WERI-Rb-1 (cell line): ENCODE results near the gene C19orf81.
A peak's percentile ranks its signal among the peaks of the same experiment; 100 is the strongest.

Experiments
- DNase-seq: peaks from one replicate; pipeline ENCODE4 v3.0.0-alpha.2; 2020
- H3K27ac ChIP-seq: fragments of 250-450 bp; sonication (Bioruptor Pico); 2 replicates; pipeline ENCODE4 v1.5.1; 2020; ENCODE audit warnings: mild to moderate bottlenecking, moderate library complexity
- H3K27me3 ChIP-seq: fragments of 250-450 bp; sonication (Bioruptor Pico); 2 replicates; pipeline ENCODE4 v1.5.1; 2021; ENCODE audit warnings: mild to moderate bottlenecking, low read depth, moderate library complexity; ENCODE audit not compliant: insufficient read depth, severe bottlenecking
- H3K36me3 ChIP-seq: fragments of 250-450 bp; sonication (Bioruptor Pico); 2 replicates; pipeline ENCODE4 v1.5.1; 2020; ENCODE audit warnings: mild to moderate bottlenecking, moderate library complexity
- H3K4me3 ChIP-seq: 2 replicates; pipeline ENCODE4 v1.5.1; 2011; ENCODE audit warnings: low read depth, mild to moderate bottlenecking, control low read depth, low read length
- H3K9me3 ChIP-seq: fragments of 250-450 bp; sonication (Bioruptor Pico); 2 replicates; pipeline ENCODE4 v1.5.1; 2021; ENCODE audit warnings: mild to moderate bottlenecking, moderate library complexity; ENCODE audit not compliant: severe bottlenecking
- CTCF ChIP-seq: IDR thresholded peaks from 2 replicates; pipeline ENCODE4 v1.5.1; 2011; ENCODE audit warnings: low read depth, mild to moderate bottlenecking, control low read depth, inconsistent platforms, low read length

The C19orf81 gene

GRCh38 chr19:50647879-50648615 lies 1.2 kb upstream of the C19orf81 start:
- no peak overlapping the region for H3K27ac ChIP-seq
- peaks cover 15% of the 10 kb centered on the region for H3K27me3 ChIP-seq
- H3K4me3 ChIP-seq, result no peak overlapping the region
- DNase-seq, result no peak
- H3K36me3 ChIP-seq, result no peaks in the 10 kb centered on the region
- H3K9me3 ChIP-seq, result no peaks in the 10 kb centered on the region
- no peak for TF ChIP-seq CTCF

GRCh38 chr19:50648659-50649058 lies 586 bp upstream of the C19orf81 start:
- no peak overlapping the region for H3K27ac ChIP-seq
- peaks cover 10% of the 10 kb centered on the region for H3K27me3 ChIP-seq
- no peak overlapping the region for H3K4me3 ChIP-seq
- no peaks in the 10 kb centered on the region for H3K9me3 ChIP-seq
- H3K36me3 ChIP-seq, result no peaks in the 10 kb centered on the region
- TF ChIP-seq CTCF, result no peak
- no peak for DNase-seq

- Histone ChIP-seq H3K27me3 (no peaks in the 10 kb centered on the region), H3K9me3 (peaks cover 3% of the 10 kb centered on the region), H3K4me3 (no peak overlapping the region), H3K27ac (no peak overlapping the region), H3K36me3 (no peaks in the 10 kb centered on the region)
- no peak for TF ChIP-seq CTCF
- no peak for DNase-seq
These were observed 1.9 kb downstream of the C19orf81 start for GRCh38 chr19:50651174-50651573.

GRCh38 chr19:50652722-50653121 lies 3.5 kb downstream of the C19orf81 start:
- Histone ChIP-seq H3K4me3 (no peak overlapping the region), H3K27me3 (no peaks in the 10 kb centered on the region), H3K27ac (no peak overlapping the region), H3K9me3 (peaks cover 3% of the 10 kb centered on the region), H3K36me3 (no peaks in the 10 kb centered on the region)
- no peak for DNase-seq
- TF ChIP-seq CTCF, result no peak

GRCh38 chr19:50654882-50655281 lies 5.6 kb downstream of the C19orf81 start:
- Histone ChIP-seq H3K9me3 (peaks cover 3% of the 10 kb centered on the region), H3K27ac (no peak overlapping the region), H3K4me3 (no peak overlapping the region), H3K36me3 (no peaks in the 10 kb centered on the region), H3K27me3 (no peaks in the 10 kb centered on the region)
- no peak for TF ChIP-seq CTCF
- DNase-seq, result no peak

- H3K27me3 ChIP-seq, result no peaks in the 10 kb centered on the region
- peaks cover 2% of the 10 kb centered on the region for H3K36me3 ChIP-seq
- H3K9me3 ChIP-seq, result peaks cover 3% of the 10 kb centered on the region
- no peak for DNase-seq
- H3K4me3 ChIP-seq, result peak overlapping the region; percentile 71
- TF ChIP-seq CTCF, result no peak
- no peak overlapping the region for H3K27ac ChIP-seq
These were observed 8.0 kb downstream of the C19orf81 start for GRCh38 chr19:50657222-50657669.
